K562 (cell line): ENCODE measurements around the gene HBEGF. TPM values are rescaled to one million over a fixed set of nuclear protein-coding genes. Genes with fewer than 3 reads are reported as not detected.

ENCODE experiments used
- ARID1B ChIP-seq: fragments of 450-650 bp; IDR thresholded peaks from 2 replicates; pipeline ENCODE4 v1.6.1; 2016; ENCODE audit warnings: antibody characterized with exemption, mild to moderate bottlenecking, inconsistent platforms
- ATF3 ChIP-seq, 2 experiments: fragments of 450-650 bp in 1 of 2; sonication (generic) in 1 of 2; formaldehyde crosslinking in 1 of 2; IDR thresholded peaks in 1 of 2; conservative IDR thresholded peaks in 1 of 2; 2 replicates each; pipeline versions ENCODE4 v1.6.1 to v1.8.1; 2016 to 2023; ENCODE audit warnings: mild to moderate bottlenecking in 2 of 2, moderate library complexity in 2 of 2, inconsistent platforms in 1 of 2, missing genetic modification reagents in 1 of 2
- JUNB ChIP-seq: fragments of 450-650 bp; formaldehyde crosslinking; conservative IDR thresholded peaks from 2 replicates; pipeline ENCODE4 v1.4.0; 2020; ENCODE audit warnings: mild to moderate bottlenecking
- NKRF ChIP-seq: fragments of 450-650 bp; IDR thresholded peaks from 2 replicates; pipeline ENCODE4 v1.6.1; 2016; ENCODE audit warnings: borderline replicate concordance
- RBBP5 ChIP-seq: fragments of 200-600 bp; sonication (generic); IDR thresholded peaks from 2 replicates; pipeline ENCODE4 v1.6.1; 2012; ENCODE audit warnings: borderline replicate concordance, mild to moderate bottlenecking, low read length, control low read depth, inconsistent platforms; ENCODE audit not compliant: insufficient read depth, poor library complexity, severe bottlenecking
- TARDBP ChIP-seq: fragments of 450-650 bp; IDR thresholded peaks from 2 replicates; pipeline ENCODE4 v1.6.1; 2016
- TCF7 ChIP-seq: sonication (generic); IDR thresholded peaks from 2 replicates; pipeline ENCODE4 v1.6.1; 2016; ENCODE audit warnings: antibody characterized with exemption, borderline replicate concordance
- TEAD1 ChIP-seq, 2 experiments: fragments of 450-650 bp in 1 of 2; sonication (generic) in 1 of 2; formaldehyde crosslinking; IDR thresholded peaks; 2 replicates each; pipeline versions ENCODE4 v1.4.0 to v1.8.0; 2020 to 2022; ENCODE audit warnings: mild to moderate bottlenecking in 2 of 2, missing genetic modification reagents in 1 of 2
- U2AF2 ChIP-seq: fragments of 200-400 bp; formaldehyde crosslinking; optimal IDR thresholded peaks from 2 replicates; pipeline ENCODE3; 2017; ENCODE audit warnings: low read depth, mild to moderate bottlenecking, low read length
- ZBTB40 ChIP-seq, 2 experiments: fragments of 450-650 bp in 1 of 2; sonication (generic) in 1 of 2; formaldehyde crosslinking in 1 of 2; IDR thresholded peaks; 2 replicates each; pipeline versions ENCODE4 v1.7.1 to v1.9.0; 2016 to 2022; ENCODE audit warnings: inconsistent platforms in 1 of 2, mild to moderate bottlenecking in 1 of 2, missing genetic modification reagents in 1 of 2
- ZKSCAN3 ChIP-seq: fragments of 250-450 bp; sonication (Bioruptor Pico); IDR thresholded peaks from 2 replicates; pipeline ENCODE4 v1.4.0; 2020
- ZZZ3 ChIP-seq: fragments of 450-650 bp; IDR thresholded peaks from 2 replicates; pipeline ENCODE4 v1.6.1; 2016; ENCODE audit warnings: antibody characterized with exemption, mild to moderate bottlenecking, moderate library complexity
- polyA plus RNA-seq, 8 experiments: library from polyadenylated mRNA; depleted of rRNA in 4 of 8; stranded (reverse) in 5 of 8; unstranded in 3 of 8; fragments of >200 nt; fragmentation: Nextera tagmentation in 2 of 8; fragmentation: Illumina TruSeq in 1 of 8; extraction: Ambion mirVana in 2 of 8; extraction: Trizol in 1 of 8; gene quantifications; 2 replicates each; pipeline versions ENCODE4 v1.2.1 to v1.2.3, GENCODE V29; 2011 to 2014; ENCODE audit warnings: inconsistent platforms in 1 of 8, missing spikeins in 1 of 8
- total RNA-seq, 7 experiments: library from RNA; depleted of rRNA in 6 of 7; stranded (reverse); fragments of >200 nt in 6 of 7; fragmentation: Illumina TruSeq in 2 of 7; extraction: Trizol in 2 of 7; gene quantifications; 2 replicates each; pipeline versions ENCODE4 v1.2.1 to v1.2.3, GENCODE V29; 2011 to 2021; ENCODE audit warnings: low replicate concordance in 1 of 7

Gene HBEGF
- total and polyA plus RNA-seq, 9 of the 15 experiments (the other 6 are each of a cell fraction or from before 2014, with no cell fraction given), result 0.11 to 1.1 (median 0.60) TPM

GRCh38 chr5:140363631-140364471, 17.4 kb upstream of the HBEGF start (continued):
- TF ChIP-seq NKRF (no peak), TARDBP (no peak), RBBP5 (no peak), ZZZ3 (no peak), ZBTB40 (IDR thresholded peaks at IDR 0.05) (0 out of 2 replicates have a peak, but pooled peaks have one; percentile 7), ZBTB40 (CRISPR knock-in tag; IDR thresholded peaks at IDR 0.05) (no peak), U2AF2 (no peak), ARID1B (no peak), ZKSCAN3 (CRISPR knock-in tag) (no peak), JUNB (CRISPR knock-in tag) (no peak), TEAD1 (CRISPR knock-in tag; IDR thresholded peaks at IDR 0.05) (no peak), ATF3 (IDR thresholded peaks at IDR 0.05) (no peak), ATF3 (CRISPR knock-in tag; conservative IDR thresholded peaks at IDR 0.05) (no peak), TCF7 (0 out of 2 replicates have a peak, but pooled peaks have one; percentile 5)
